ENCODE measurements around the gene PTGER2. TPM values are rescaled to one million over a fixed set of nuclear protein-coding genes. Genes with fewer than 3 reads are reported as not detected.

The PTGER2 gene
- total RNA-seq = 46.7 TPM

GRCh38 chr14:52313903-52314594 lies at the start of gene PTGER2:
Gene PTGER2, plus strand, starts transcription at chr14:52314312. Its CDS starts 237 bp downstream, at chr14:52314549.
- H3K4me3 ChIP-seq (ENCODE audit: low read length) = peak within 1 kb of the TSS; percentile 79
- no peaks in the 10 kb centered on the region for H3K9me3 ChIP-seq (ENCODE audit: low read depth, low read length)
- peaks cover 90% of the 10 kb centered on the region for H3K4me1 ChIP-seq (ENCODE audit: insufficient read depth, low read length)
- H3K27me3 ChIP-seq (ENCODE audit: insufficient read depth, low read length) = no peaks in the 10 kb centered on the region

GRCh38 chr14:52265253-52265652 lies 48.9 kb upstream of the PTGER2 start:
- H3K4me1 ChIP-seq (ENCODE audit: insufficient read depth, low read length) = peaks cover 57% of the 10 kb centered on the region
- no peaks in the 10 kb centered on the region for H3K9me3 ChIP-seq (ENCODE audit: low read depth, low read length)
- H3K27me3 ChIP-seq (ENCODE audit: insufficient read depth, low read length) = peaks cover 50% of the 10 kb centered on the region
- H3K4me3 ChIP-seq (ENCODE audit: low read length) = no peak overlapping the region

DNA sequence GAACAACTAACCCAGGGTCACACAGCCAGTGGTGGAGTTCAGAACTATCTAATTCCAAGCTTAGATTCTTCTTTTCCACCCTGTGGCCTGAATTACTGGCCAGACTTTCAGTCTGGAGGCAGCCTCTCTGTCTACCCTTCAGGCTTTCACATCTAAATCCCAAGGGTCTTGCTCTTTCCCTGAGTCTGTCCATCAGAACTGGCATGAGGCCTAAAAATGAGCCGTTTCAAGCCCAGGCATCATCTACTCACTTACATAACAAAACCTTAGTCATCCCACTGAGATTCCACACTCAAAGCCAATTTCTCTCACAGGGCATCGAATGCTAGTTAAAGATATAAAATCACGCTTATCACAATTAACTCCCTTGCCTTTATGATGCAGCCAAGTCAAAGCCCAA lies 47.9 kb upstream of the PTGER2 start:
- H3K4me3 ChIP-seq (ENCODE audit: low read length) = no peak overlapping the region
- H3K27me3 ChIP-seq (ENCODE audit: insufficient read depth, low read length) = peaks cover 50% of the 10 kb centered on the region
- peaks cover 57% of the 10 kb centered on the region for H3K4me1 ChIP-seq (ENCODE audit: insufficient read depth, low read length)
- no peaks in the 10 kb centered on the region for H3K9me3 ChIP-seq (ENCODE audit: low read depth, low read length)

- H3K4me3 ChIP-seq (ENCODE audit: low read length) = no peak overlapping the region
Observed at GRCh38 chr14:52266782-52267181, 47.3 kb upstream of the PTGER2 start.

DNA sequence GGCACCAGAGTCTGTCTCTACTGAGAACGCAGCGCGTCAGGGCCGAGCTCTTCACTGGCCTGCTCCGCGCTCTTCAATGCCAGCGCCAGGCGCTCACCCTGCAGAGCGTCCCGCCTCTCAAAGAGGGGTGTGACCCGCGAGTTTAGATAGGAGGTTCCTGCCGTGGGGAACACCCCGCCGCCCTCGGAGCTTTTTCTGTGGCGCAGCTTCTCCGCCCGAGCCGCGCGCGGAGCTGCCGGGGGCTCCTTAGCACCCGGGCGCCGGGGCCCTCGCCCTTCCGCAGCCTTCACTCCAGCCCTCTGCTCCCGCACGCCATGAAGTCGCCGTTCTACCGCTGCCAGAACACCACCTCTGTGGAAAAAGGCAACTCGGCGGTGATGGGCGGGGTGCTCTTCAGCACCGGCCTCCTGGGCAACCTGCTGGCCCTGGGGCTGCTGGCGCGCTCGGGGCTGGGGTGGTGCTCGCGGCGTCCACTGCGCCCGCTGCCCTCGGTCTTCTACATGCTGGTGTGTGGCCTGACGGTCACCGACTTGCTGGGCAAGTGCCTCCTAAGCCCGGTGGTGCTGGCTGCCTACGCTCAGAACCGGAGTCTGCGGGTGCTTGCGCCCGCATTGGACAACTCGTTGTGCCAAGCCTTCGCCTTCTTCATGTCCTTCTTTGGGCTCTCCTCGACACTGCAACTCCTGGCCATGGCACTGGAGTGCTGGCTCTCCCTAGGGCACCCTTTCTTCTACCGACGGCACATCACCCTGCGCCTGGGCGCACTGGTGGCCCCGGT lies 46.4 kb upstream of the PTGER2 start, which contains the start of gene PTGDR:
PTGDR (plus strand) TSS at position 198 of the 778 bp plus-strand sequence; CDS start at position 315, 117 bp downstream.
- H3K9me3 ChIP-seq (ENCODE audit: low read depth, low read length) = no peaks in the 10 kb centered on the region
- H3K27me3 ChIP-seq (ENCODE audit: insufficient read depth, low read length) = peaks cover 50% of the 10 kb centered on the region
- peaks cover 57% of the 10 kb centered on the region for H3K4me1 ChIP-seq (ENCODE audit: insufficient read depth, low read length)
- peak within 1 kb of the TSS; percentile 43 for H3K4me3 ChIP-seq (ENCODE audit: low read length)

More at GRCh38 chr14:52266782-52267181, 47.3 kb upstream of the PTGER2 start:
- Histone ChIP-seq H3K9me3 (ENCODE audit: low read depth, low read length) (no peaks in the 10 kb centered on the region), H3K4me1 (ENCODE audit: insufficient read depth, low read length) (peaks cover 57% of the 10 kb centered on the region), H3K27me3 (ENCODE audit: insufficient read depth, low read length) (peaks cover 50% of the 10 kb centered on the region)

GRCh38 chr14:52268279-52269061 lies 45.6 kb upstream of the PTGER2 start:
- H3K27me3 ChIP-seq (ENCODE audit: insufficient read depth, low read length) = peaks cover 47% of the 10 kb centered on the region
- peak overlapping the region; percentile 43 for H3K4me3 ChIP-seq (ENCODE audit: low read length)
- H3K9me3 ChIP-seq (ENCODE audit: low read depth, low read length) = no peaks in the 10 kb centered on the region
- peaks cover 50% of the 10 kb centered on the region for H3K4me1 ChIP-seq (ENCODE audit: insufficient read depth, low read length)

DNA sequence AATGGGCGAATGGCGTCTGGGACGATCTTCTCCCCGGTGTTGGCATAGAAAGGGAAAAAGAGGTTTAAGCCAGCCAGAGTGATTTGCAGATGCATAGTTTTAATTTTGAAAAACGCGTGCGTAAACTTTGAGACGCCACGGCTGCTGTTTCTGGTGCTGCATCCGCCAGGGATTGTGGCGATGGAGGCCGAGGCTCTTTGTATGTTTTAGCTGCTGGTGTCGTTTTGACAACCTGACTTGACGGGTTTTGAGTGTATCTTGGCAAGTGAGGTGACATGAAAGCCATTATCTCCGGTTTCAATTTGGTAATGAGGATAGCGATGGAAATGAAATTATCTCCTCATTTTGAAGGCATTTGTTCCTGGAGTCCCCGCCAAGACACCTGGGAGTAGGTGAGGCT lies 45.0 kb upstream of the PTGER2 start:
- H3K4me1 ChIP-seq (ENCODE audit: insufficient read depth, low read length) = peaks cover 46% of the 10 kb centered on the region
- peak overlapping the region; percentile 43 for H3K4me3 ChIP-seq (ENCODE audit: low read length)
- no peaks in the 10 kb centered on the region for H3K9me3 ChIP-seq (ENCODE audit: low read depth, low read length)

DNA sequence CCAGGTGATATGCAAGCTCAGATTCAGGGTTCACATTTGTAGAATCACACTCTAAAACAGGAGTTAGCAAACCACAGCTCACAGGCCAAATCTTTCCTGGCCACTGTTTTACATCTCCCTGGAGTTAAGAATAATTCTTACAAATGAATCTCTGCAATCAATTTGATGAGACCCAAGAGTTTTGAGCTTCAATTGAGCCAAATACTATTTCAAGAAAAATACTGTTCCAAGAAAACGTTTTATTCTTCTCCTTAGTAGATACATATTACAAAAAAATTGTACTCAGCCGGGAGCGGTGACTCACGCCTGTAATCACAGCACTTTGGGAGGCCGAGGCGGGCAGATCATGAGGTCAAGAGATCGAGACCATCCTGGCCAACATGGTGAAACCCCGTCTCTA lies 44.1 kb upstream of the PTGER2 start:
- peaks cover 46% of the 10 kb centered on the region for H3K4me1 ChIP-seq (ENCODE audit: insufficient read depth, low read length)
- H3K27me3 ChIP-seq (ENCODE audit: insufficient read depth, low read length) = peaks cover 41% of the 10 kb centered on the region
- H3K9me3 ChIP-seq (ENCODE audit: low read depth, low read length) = no peaks in the 10 kb centered on the region
- peak overlapping the region; percentile 43 for H3K4me3 ChIP-seq (ENCODE audit: low read length)

More for the DNA sequence above, 45.0 kb upstream of the PTGER2 start:
- peaks cover 41% of the 10 kb centered on the region for H3K27me3 ChIP-seq (ENCODE audit: insufficient read depth, low read length)

DNA sequence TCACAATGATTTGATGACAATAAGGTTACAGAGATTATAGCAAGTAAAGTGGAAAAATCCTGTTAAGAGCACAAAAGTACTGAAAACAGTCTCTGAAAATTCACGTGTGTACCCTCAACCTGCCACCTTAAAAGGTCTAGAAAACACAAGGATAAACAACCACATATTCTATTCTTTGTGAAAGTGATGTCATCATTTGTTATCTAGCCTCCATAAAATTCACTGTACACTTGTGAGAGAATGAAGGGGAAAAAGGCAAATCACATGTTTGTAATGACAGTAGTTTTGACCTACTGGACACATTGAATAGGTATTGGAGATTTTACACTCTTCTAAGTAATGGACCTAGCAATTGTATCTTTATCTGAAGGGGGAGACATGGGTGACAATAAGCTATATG lies 42.6 kb upstream of the PTGER2 start:
- H3K4me1 ChIP-seq (ENCODE audit: insufficient read depth, low read length) = peaks cover 31% of the 10 kb centered on the region
- no peaks in the 10 kb centered on the region for H3K9me3 ChIP-seq (ENCODE audit: low read depth, low read length)
- peaks cover 34% of the 10 kb centered on the region for H3K27me3 ChIP-seq (ENCODE audit: insufficient read depth, low read length)
- H3K4me3 ChIP-seq (ENCODE audit: low read length) = no peak overlapping the region

- H3K9me3 ChIP-seq (ENCODE audit: low read depth, low read length) = no peaks in the 10 kb centered on the region
- H3K4me3 ChIP-seq (ENCODE audit: low read length) = no peak overlapping the region
- peaks cover 22% of the 10 kb centered on the region for H3K4me1 ChIP-seq (ENCODE audit: insufficient read depth, low read length)
- H3K27me3 ChIP-seq (ENCODE audit: insufficient read depth, low read length) = peaks cover 25% of the 10 kb centered on the region
Observed at GRCh38 chr14:52272375-52272774, 41.7 kb upstream of the PTGER2 start.

GRCh38 chr14:52275372-52275771 lies 38.7 kb upstream of the PTGER2 start:
- Histone ChIP-seq H3K4me1 (ENCODE audit: insufficient read depth, low read length) (peaks cover 15% of the 10 kb centered on the region), H3K9me3 (ENCODE audit: low read depth, low read length) (no peaks in the 10 kb centered on the region), H3K4me3 (ENCODE audit: low read length) (no peak overlapping the region), H3K27me3 (ENCODE audit: insufficient read depth, low read length) (no peaks in the 10 kb centered on the region)

- Histone ChIP-seq H3K9me3 (ENCODE audit: low read depth, low read length) (no peaks in the 10 kb centered on the region), H3K27me3 (ENCODE audit: insufficient read depth, low read length) (no peaks in the 10 kb centered on the region), H3K4me1 (ENCODE audit: insufficient read depth, low read length) (peaks cover 20% of the 10 kb centered on the region), H3K4me3 (ENCODE audit: low read length) (no peak overlapping the region)
Observed at GRCh38 chr14:52277552-52277951, 36.6 kb upstream of the PTGER2 start.

- no peak overlapping the region for H3K4me3 ChIP-seq (ENCODE audit: low read length)
- H3K4me1 ChIP-seq (ENCODE audit: insufficient read depth, low read length) = peaks cover 18% of the 10 kb centered on the region
- H3K9me3 ChIP-seq (ENCODE audit: low read depth, low read length) = no peaks in the 10 kb centered on the region
- H3K27me3 ChIP-seq (ENCODE audit: insufficient read depth, low read length) = no peaks in the 10 kb centered on the region
Observed at GRCh38 chr14:52279408-52279807, 34.7 kb upstream of the PTGER2 start.

GRCh38 chr14:52283099-52283498 lies 31.0 kb upstream of the PTGER2 start:
- H3K4me1 ChIP-seq (ENCODE audit: insufficient read depth, low read length) = peaks cover 28% of the 10 kb centered on the region

More at GRCh38 chr14:52283099-52283498, 31.0 kb upstream of the PTGER2 start:
- Histone ChIP-seq H3K4me3 (ENCODE audit: low read length) (no peak overlapping the region), H3K9me3 (ENCODE audit: low read depth, low read length) (no peaks in the 10 kb centered on the region), H3K27me3 (ENCODE audit: insufficient read depth, low read length) (no peaks in the 10 kb centered on the region)
